NCI-H82 treated with DMSO at 0.1 percent for 48 hours (cell line): ENCODE results near the gene TRIP12.
"Not testable (repeated sequence)": the region's sequence is repeated elsewhere in the genome, so short reads cannot be mapped to it uniquely, and the experiment has no call there.

Experiments
- DNase-seq: peaks from one replicate; lab custom pipeline; 2025; ENCODE audit not compliant: unreplicated experiment; lab: John Stamatoyannopoulos, UW

TRIP12 gene

GRCh38 chr2:229921101-229921891, 513 bp downstream of the TRIP12 start:
- DNase-seq = peak; percentile 9

GRCh38 chr2:229920011-229920641, 1.7 kb downstream of the TRIP12 start:
- peak; percentile 19 for DNase-seq

- no peak for DNase-seq
Measured at GRCh38 chr2:229917793-229918192, 4.0 kb downstream of the TRIP12 start.

- DNase-seq = no peak
Measured at GRCh38 chr2:229914171-229914570, 7.6 kb downstream of the TRIP12 start.

GRCh38 chr2:229910832-229911412, 10.9 kb downstream of the TRIP12 start:
- DNase-seq = peak; percentile 9

GRCh38 chr2:229910147-229910831, 11.5 kb downstream of the TRIP12 start:
- DNase-seq = no peak

GRCh38 chr2:229909090-229909489, 12.7 kb downstream of the TRIP12 start:
- no peak for DNase-seq

GRCh38 chr2:229905601-229906000, 16.2 kb downstream of the TRIP12 start:
- no peak for DNase-seq

GRCh38 chr2:229903037-229903436, 18.8 kb downstream of the TRIP12 start:
- no peak for DNase-seq

GRCh38 chr2:229901819-229902218, 20.0 kb downstream of the TRIP12 start:
- no peak for DNase-seq

GRCh38 chr2:229900514-229900913, 21.3 kb downstream of the TRIP12 start:
- not testable (repeated sequence) for DNase-seq

GRCh38 chr2:229900012-229900411, 21.8 kb downstream of the TRIP12 start:
- no peak for DNase-seq

GRCh38 chr2:229899604-229900003, 22.2 kb downstream of the TRIP12 start:
- no peak for DNase-seq

- DNase-seq = no peak
Measured at GRCh38 chr2:229896857-229897256, 25.0 kb downstream of the TRIP12 start.

GRCh38 chr2:229889023-229889422, 32.8 kb downstream of the TRIP12 start:
- no peak for DNase-seq

- DNase-seq = no peak
Measured at GRCh38 chr2:229888031-229888430, 33.8 kb downstream of the TRIP12 start.

GRCh38 chr2:229887441-229887840, 34.4 kb downstream of the TRIP12 start:
- DNase-seq = no peak

GRCh38 chr2:229884775-229885699, 36.8 kb downstream of the TRIP12 start:
- DNase-seq = no peak

GRCh38 chr2:229882583-229882982, 39.2 kb downstream of the TRIP12 start:
- no peak for DNase-seq

- no peak for DNase-seq
Measured at GRCh38 chr2:229880892-229881586, 40.8 kb downstream of the TRIP12 start.
